H1 (cell line): ENCODE data around the gene YAF2. TPM values are rescaled to one million over a fixed set of nuclear protein-coding genes. Genes with fewer than 3 reads are reported as not detected.

Experiments used
- CBX5 ChIP-seq: fragments of 300-800, 300-1000 bp; sonication (generic); IDR thresholded peaks from 2 replicates; pipeline ENCODE4 v1.7.1; 2016; ENCODE audit warnings: antibody characterized with exemption, low read length, low read depth
- CHD7 ChIP-seq: fragments of 300-600 bp; sonication (generic); IDR thresholded peaks from 2 replicates; pipeline ENCODE4 v1.7.1; 2012; ENCODE audit warnings: low read length, moderate library complexity, mild to moderate bottlenecking, inconsistent platforms; ENCODE audit not compliant: insufficient replicate concordance
- EP300 ChIP-seq, 2 experiments: IDR thresholded peaks; 1 replicate in 1 of 2; 2 replicates in 1 of 2; pipeline ENCODE4 v1.6.1; 2011 to 2012; ENCODE audit warnings: low read depth in 2 of 2, low read length in 2 of 2, mild to moderate bottlenecking in 2 of 2, borderline replicate concordance in 1 of 2, inconsistent platforms in 1 of 2, moderate library complexity in 1 of 2
- RAD21 ChIP-seq, 2 experiments: IDR thresholded peaks in 1 of 2; conservative IDR thresholded peaks in 1 of 2; 2 replicates each; pipeline ENCODE4 v1.6.1; 2011; ENCODE audit warnings: low read depth in 2 of 2, low read length in 2 of 2, improper control_type of control experiment in 1 of 2, inconsistent platforms in 1 of 2, mild to moderate bottlenecking in 1 of 2, moderate library complexity in 1 of 2
- polyA plus RNA-seq, 7 experiments: library from polyadenylated mRNA; depleted of rRNA in 3 of 7; stranded (reverse) in 5 of 7; unstranded in 2 of 7; fragments of >200 nt in 5 of 7; fragments of 200-250 nt in 2 of 7; gene quantifications; 1 replicate in 5 of 7; 2 replicates in 1 of 7; 4 replicates in 1 of 7; pipeline versions ENCODE4 v1.2.1 to v1.2.3, GENCODE V29; 2011 to 2013; ENCODE audit warnings: missing spikeins in 2 of 7, mixed read lengths in 2 of 7
- total RNA-seq: library from RNA; stranded (reverse); fragmentation: NEBNext Ultra II Directional; extraction: Animal tissue kit (Norgen Biotek cat#: 25700); gene quantifications from 2 replicates; pipeline ENCODE4 v1.2.1, GENCODE V29; 2021

The YAF2 gene
- total and polyA plus RNA-seq, 2 of the 8 experiments (the other 6 are each of a cell fraction or from before 2014, with no cell fraction given) = 0.50 to 2.2 TPM

- TF ChIP-seq CHD7 = no peak
- no peak for TF ChIP-seq EP300 (IDR thresholded peaks at IDR 0.05; ENCODE audit: borderline replicate concordance in 1 of 2, low read depth in 2 of 2, low read length in 2 of 2)
- no peak for TF ChIP-seq CBX5
- no peak for TF ChIP-seq RAD21 (IDR thresholded peaks at IDR 0.05 in 1 of 2, conservative IDR thresholded peaks at IDR 0.05 in 1 of 2; ENCODE audit: low read depth in 2 of 2, low read length in 2 of 2)
Measured at GRCh38 chr12:42222724-42223123, 15.3 kb downstream of the YAF2 start (continued).
